ENCODE results near the gene ATP5ME. TPM values are rescaled to one million over a fixed set of nuclear protein-coding genes. Genes with fewer than 3 reads are reported as not detected.

ATP5ME gene
- total RNA-seq, 2 donors from 2014 or later, result 108 to 125 TPM

- DNase-seq (no peak), ATAC-seq (replicated peaks in 1 of 2) (no peak)
- peaks cover under 1 to 2% of the 10 kb centered on the region in 2 donors for H3K36me3 Mint-ChIP-seq (ENCODE audit: insufficient read depth in 2 of 2)
- H3K4me1 Mint-ChIP-seq (ENCODE audit: low read depth), result peaks cover 19% of the 10 kb centered on the region
- H3K4me3 Mint-ChIP-seq, result no peak overlapping the region
- H3K9me3 Mint-ChIP-seq, result peaks cover 1 to 2% of the 10 kb centered on the region in 2 donors
- no peak overlapping the region for H3K27ac Mint-ChIP-seq
- no peaks in the 10 kb centered on the region for H3K27me3 Mint-ChIP-seq (ENCODE audit: low read depth)
These were observed 8.2 kb downstream of the ATP5ME start for GRCh38 chr4:665751-666435.

- Mint-ChIP-seq H3K36me3 (ENCODE audit: insufficient read depth in 2 of 2) (peaks cover 3 to 4% of the 10 kb centered on the region in 2 donors), H3K4me3 (peak overlapping the region; percentile 87 to 91), H3K4me1 (ENCODE audit: low read depth) (peaks cover 19% of the 10 kb centered on the region), H3K27me3 (ENCODE audit: low read depth) (no peaks in the 10 kb centered on the region), H3K27ac (no peak overlapping the region), H3K9me3 (peaks cover 3 to 4% of the 10 kb centered on the region in 2 donors)
- ATAC-seq (replicated peaks in 1 of 2), result no peak
- DNase-seq, result no peak
These were observed 8.7 kb downstream of the ATP5ME start for GRCh38 chr4:665381-665750.

- no peak for DNase-seq
- ATAC-seq (replicated peaks in 1 of 2), result no peak
- H3K27ac Mint-ChIP-seq, result peak overlapping the region; percentile 83
These were observed 9.3 kb downstream of the ATP5ME start for GRCh38 chr4:664713-665231.

DNA sequence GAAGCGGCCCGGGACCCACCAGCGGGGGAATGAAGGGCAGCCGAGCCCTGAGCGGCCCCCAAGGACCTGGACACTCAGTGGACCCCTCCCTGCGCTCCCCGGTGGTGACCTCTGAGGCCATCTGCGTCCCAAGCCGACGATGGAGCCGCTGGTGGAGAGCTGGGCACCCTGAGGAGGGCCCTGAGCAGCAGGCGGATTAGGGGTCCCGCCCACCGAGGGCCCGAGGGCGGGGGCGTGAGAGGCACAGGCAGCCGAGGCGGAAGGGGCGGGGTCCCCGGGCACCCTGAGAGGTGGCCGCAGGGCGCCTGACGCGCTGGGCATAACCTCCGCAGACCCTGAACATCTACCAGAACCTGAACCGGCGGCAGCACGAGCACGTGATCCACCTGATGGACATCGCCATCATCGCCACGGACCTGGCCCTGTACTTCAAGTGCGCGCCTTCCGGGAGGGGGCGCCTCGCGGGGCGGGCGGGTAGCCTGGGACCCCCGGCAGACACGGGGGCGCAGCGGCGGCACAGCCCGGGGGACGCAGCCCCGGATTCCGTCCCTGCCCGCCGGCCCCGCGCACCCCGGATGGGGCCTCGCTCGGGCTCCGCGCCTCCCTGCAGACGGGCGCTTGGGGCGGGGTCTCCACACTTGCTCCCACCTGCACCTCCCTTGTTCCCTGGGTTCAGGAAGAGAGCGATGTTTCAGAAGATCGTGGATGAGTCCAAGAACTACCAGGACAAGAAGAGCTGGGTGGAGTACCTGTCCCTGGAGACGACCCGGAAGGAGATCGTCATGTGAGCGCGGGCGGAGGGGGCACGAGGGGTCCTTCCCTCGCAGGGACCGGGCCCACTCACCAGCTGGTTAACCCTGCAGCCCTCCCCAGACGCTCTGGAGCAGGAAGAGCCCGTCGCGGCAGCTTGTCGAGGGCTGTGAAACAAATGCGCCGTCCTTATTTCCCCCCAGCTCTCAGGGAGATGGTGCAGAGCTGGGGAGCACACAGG, 10.3 kb downstream of the ATP5ME start:
- H3K9me3 Mint-ChIP-seq, result peaks cover 3 to 4% of the 10 kb centered on the region in 2 donors
- peaks cover 5 to 9% of the 10 kb centered on the region in 2 donors for H3K36me3 Mint-ChIP-seq (ENCODE audit: insufficient read depth in 2 of 2)
- H3K27me3 Mint-ChIP-seq (ENCODE audit: low read depth), result no peaks in the 10 kb centered on the region
- DNase-seq, result peak; percentile 87 to 88
- peak overlapping the region; percentile 83 for H3K27ac Mint-ChIP-seq
- H3K4me3 Mint-ChIP-seq, result peak overlapping the region; percentile 90 to 91
- ATAC-seq (replicated peaks in 1 of 2), result peak; percentile 86 to 89
- H3K4me1 Mint-ChIP-seq (ENCODE audit: low read depth), result peaks cover 19% of the 10 kb centered on the region

More at GRCh38 chr4:664713-665231, 9.3 kb downstream of the ATP5ME start:
- peaks cover 3 to 4% of the 10 kb centered on the region in 2 donors for H3K9me3 Mint-ChIP-seq
- peaks cover 5 to 8% of the 10 kb centered on the region in 2 donors for H3K36me3 Mint-ChIP-seq (ENCODE audit: insufficient read depth in 2 of 2)
- no peaks in the 10 kb centered on the region for H3K27me3 Mint-ChIP-seq (ENCODE audit: low read depth)
- H3K4me3 Mint-ChIP-seq, result peak overlapping the region; percentile 87 to 91
- peaks cover 19% of the 10 kb centered on the region for H3K4me1 Mint-ChIP-seq (ENCODE audit: low read depth)

DNA sequence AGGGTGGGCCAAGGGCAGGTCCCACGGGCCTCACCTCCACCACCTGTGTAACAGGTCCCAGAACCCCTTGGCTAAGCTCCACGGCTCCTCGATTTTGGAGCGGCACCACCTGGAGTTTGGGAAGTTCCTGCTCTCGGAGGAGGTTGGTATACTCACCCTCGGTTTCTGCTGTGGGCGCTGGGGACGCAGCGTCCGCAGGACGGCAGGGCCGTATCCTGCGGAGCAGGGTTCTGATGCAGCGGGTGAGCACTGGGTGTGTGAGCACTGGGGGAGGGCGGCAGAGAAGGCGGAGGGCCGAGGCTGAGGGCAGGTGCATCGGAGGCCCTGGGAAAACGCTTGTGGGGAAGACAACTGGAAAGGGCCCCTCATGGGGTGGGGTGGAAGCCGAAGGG, 11.0 kb downstream of the ATP5ME start:
- Mint-ChIP-seq H3K27me3 (ENCODE audit: low read depth) (no peaks in the 10 kb centered on the region), H3K4me3 (peak overlapping the region; percentile 90), H3K4me1 (ENCODE audit: low read depth) (peaks cover 19% of the 10 kb centered on the region), H3K36me3 (ENCODE audit: insufficient read depth in 2 of 2) (peaks cover 5 to 9% of the 10 kb centered on the region in 2 donors), H3K9me3 (peaks cover 3 to 4% of the 10 kb centered on the region in 2 donors), H3K27ac (peak overlapping the region; percentile 68)
- ATAC-seq (replicated peaks in 1 of 2) (peak in 1 of 2 donors; percentile 1), DNase-seq (no peak)

DNA sequence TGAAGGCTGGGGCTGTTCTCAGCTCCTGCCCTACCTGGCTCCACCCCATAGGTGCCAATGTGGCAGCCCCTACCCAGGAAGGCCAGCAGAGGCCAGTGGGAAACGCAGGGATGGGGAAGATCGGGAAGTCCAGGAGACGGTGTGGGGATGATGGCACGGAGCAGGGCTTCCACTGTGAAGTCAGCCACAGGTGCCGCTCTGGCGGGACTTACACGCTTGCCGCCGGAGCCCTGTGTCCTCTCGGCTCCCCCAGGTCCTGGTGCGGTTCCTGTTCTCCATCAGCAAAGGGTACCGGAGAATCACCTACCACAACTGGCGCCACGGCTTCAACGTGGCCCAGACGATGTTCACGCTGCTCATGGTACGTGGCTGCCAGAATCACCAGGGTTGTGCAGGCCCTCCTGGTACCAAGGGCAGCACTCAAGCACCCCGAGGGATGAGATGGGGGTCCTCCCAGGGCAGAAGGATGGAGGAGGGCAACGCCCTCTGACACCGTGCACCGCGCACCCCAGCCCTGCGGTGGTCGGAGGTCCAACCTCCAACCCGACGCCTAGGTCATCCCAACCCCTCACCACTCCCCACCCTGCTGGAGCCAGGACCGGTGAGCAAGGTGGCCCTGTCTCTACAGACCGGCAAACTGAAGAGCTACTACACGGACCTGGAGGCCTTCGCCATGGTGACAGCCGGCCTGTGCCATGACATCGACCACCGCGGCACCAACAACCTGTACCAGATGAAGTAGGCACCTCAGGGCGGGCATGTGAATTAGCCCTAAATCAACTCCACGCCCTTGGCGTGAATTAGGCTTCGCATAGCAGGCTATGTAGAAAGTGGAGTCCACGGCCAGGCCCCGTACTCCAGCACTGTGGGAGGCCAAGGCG, 12.0 kb downstream of the ATP5ME start:
- DNase-seq (no peak), ATAC-seq (replicated peaks in 1 of 2) (no peak)
- Mint-ChIP-seq H3K27ac (no peak overlapping the region), H3K4me3 (peak overlapping the region; percentile 25 to 90), H3K27me3 (ENCODE audit: low read depth) (no peaks in the 10 kb centered on the region), H3K9me3 (peaks cover 3 to 4% of the 10 kb centered on the region in 2 donors), H3K4me1 (ENCODE audit: low read depth) (peaks cover 19% of the 10 kb centered on the region), H3K36me3 (ENCODE audit: insufficient read depth in 2 of 2) (peaks cover 5 to 9% of the 10 kb centered on the region in 2 donors)

DNA sequence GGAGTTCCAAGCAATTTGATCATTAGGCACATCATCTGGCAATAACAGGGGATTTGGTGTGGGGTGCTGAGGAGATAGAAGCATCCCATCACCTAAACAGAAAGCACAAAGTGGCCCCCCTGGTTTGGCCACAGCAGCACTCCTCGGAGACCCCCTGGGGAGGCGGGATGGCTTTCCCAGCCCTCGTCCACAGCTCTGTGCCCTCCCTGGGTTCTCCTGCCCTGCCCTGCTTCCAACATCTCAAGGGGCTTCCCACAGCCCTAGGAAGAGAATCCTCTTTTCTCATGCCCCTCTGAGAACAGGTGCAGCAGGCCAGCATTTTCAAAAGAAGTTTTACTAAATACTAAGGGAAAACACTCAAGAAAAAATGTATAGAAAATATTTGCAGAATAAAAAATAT, 12.8 kb downstream of the ATP5ME start:
- Mint-ChIP-seq H3K4me1 (ENCODE audit: low read depth) (peaks cover 19% of the 10 kb centered on the region), H3K36me3 (ENCODE audit: insufficient read depth in 2 of 2) (peaks cover 5 to 9% of the 10 kb centered on the region in 2 donors), H3K27me3 (ENCODE audit: low read depth) (no peaks in the 10 kb centered on the region), H3K27ac (no peak overlapping the region), H3K9me3 (peaks cover 3 to 4% of the 10 kb centered on the region in 2 donors), H3K4me3 (peak overlapping the region in 1 of 2 donors; percentile 3)
- DNase-seq (no peak), ATAC-seq (replicated peaks in 1 of 2) (no peak)

DNA sequence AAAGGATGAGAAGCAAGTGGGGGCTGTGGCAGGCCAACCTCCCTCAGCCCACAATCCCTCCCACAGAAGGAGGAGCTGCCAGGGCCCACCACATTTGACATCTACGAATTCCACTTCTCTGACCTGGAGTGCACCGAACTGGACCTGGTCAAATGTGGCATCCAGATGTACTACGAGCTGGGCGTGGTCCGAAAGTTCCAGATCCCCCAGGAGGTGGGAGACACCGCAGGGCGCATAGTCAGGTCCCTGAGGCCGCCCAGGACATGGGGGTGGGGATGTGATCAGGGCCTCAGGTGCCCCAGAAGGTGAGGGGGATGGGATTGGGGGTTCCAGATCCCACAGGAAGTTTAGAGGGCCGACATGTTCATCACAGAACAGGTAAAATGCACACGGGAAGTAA, 13.7 kb downstream of the ATP5ME start:
- no peak for DNase-seq
- H3K9me3 Mint-ChIP-seq, result peaks cover 3 to 4% of the 10 kb centered on the region in 2 donors

DNA sequence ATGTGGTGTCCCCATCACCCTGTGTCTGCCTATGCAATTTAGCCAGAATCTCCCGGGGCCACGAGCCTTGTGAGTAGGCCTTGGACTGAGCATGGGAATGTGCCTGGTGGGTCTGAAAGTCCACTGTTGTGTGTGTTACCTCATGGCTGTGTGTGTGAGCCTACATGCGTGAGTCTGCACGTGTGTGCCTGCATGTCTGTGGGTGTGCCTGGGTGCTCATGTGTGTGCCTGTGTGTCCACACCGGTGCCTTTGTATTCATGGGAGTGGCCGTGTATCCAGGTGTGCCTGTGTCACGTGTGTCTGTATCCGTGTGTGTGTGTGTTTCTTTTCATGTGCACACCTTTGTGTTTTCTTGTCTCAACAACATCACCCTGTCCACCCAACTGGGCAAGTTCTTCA, 14.2 kb downstream of the ATP5ME start:
- peaks cover 3 to 4% of the 10 kb centered on the region in 2 donors for H3K9me3 Mint-ChIP-seq
- peaks cover 19% of the 10 kb centered on the region for H3K4me1 Mint-ChIP-seq (ENCODE audit: low read depth)
- ATAC-seq (replicated peaks in 1 of 2) (no peak), DNase-seq (no peak)
- no peak overlapping the region for H3K4me3 Mint-ChIP-seq
- no peaks in the 10 kb centered on the region for H3K27me3 Mint-ChIP-seq (ENCODE audit: low read depth)
- H3K36me3 Mint-ChIP-seq (ENCODE audit: insufficient read depth in 2 of 2), result peaks cover 5 to 9% of the 10 kb centered on the region in 2 donors
- H3K27ac Mint-ChIP-seq, result no peak overlapping the region

More for the DNA sequence above, 13.7 kb downstream of the ATP5ME start:
- no peak overlapping the region for H3K4me3 Mint-ChIP-seq
- H3K27me3 Mint-ChIP-seq (ENCODE audit: low read depth), result no peaks in the 10 kb centered on the region
- H3K27ac Mint-ChIP-seq, result no peak overlapping the region
- peaks cover 5 to 9% of the 10 kb centered on the region in 2 donors for H3K36me3 Mint-ChIP-seq (ENCODE audit: insufficient read depth in 2 of 2)
- peaks cover 19% of the 10 kb centered on the region for H3K4me1 Mint-ChIP-seq (ENCODE audit: low read depth)
- no peak for ATAC-seq (replicated peaks in 1 of 2)

DNA sequence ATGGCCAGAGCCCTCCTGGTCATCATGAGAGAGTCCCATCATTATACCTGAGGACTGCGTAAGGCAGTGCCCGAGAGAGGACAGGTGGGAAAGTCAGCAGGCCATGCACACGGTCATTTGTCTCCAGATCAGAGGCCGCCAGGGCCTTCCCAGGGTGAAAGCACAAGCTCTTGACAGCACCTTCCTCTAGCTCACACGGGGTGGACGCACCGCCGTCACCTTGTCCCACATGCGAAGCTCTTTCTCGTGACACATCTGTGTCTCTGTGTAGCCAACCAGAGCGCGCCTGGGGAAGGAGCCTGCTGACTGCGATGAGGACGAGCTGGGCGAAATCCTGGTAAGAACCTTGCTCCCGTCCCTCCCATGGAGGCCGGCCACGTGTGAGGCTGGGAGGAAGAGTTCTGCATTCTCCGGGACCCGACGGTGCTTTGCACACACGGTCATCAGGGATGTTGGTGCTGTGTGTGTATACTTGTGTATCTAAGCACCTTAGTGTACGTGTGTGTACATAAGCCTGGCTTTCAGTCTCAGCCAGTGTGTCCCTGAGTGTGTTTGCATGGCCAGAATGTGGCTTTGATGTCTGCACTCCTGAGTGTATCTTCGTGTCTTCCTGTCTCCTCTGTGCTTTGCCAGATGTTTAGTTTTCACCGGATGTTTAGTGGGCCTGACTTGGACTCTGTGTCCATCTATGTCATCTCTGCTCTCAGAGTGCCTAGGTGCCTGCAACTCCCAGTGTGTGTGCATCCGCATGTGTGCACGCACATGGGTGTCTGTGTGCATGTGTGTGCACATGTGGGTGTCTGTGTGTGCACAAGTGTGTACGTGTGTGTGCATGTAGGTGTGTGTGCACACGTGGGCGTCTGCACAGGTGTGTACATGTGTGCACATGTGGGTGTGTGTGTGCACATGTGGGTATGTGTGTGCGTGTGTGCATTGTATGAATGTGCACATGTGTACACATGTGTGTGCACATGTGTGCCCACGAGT, 15.1 kb downstream of the ATP5ME start:
- H3K27me3 Mint-ChIP-seq (ENCODE audit: low read depth), result no peaks in the 10 kb centered on the region
- H3K4me3 Mint-ChIP-seq, result no peak overlapping the region
- no peak overlapping the region for H3K27ac Mint-ChIP-seq
- H3K36me3 Mint-ChIP-seq (ENCODE audit: insufficient read depth in 2 of 2), result peaks cover 5 to 9% of the 10 kb centered on the region in 2 donors
- no peak for ATAC-seq (replicated peaks in 1 of 2)
- peaks cover 11% of the 10 kb centered on the region for H3K4me1 Mint-ChIP-seq (ENCODE audit: low read depth)
- H3K9me3 Mint-ChIP-seq, result peaks cover 3 to 4% of the 10 kb centered on the region in 2 donors
- no peak for DNase-seq

- ATAC-seq (replicated peaks in 1 of 2) (no peak), DNase-seq (no peak)
- H3K4me1 Mint-ChIP-seq (ENCODE audit: low read depth), result peaks cover 10% of the 10 kb centered on the region
- H3K27me3 Mint-ChIP-seq (ENCODE audit: low read depth), result no peaks in the 10 kb centered on the region
- H3K9me3 Mint-ChIP-seq, result peaks cover 3 to 4% of the 10 kb centered on the region in 2 donors
- no peak overlapping the region for H3K4me3 Mint-ChIP-seq
- no peak overlapping the region for H3K27ac Mint-ChIP-seq
- peaks cover 5 to 9% of the 10 kb centered on the region in 2 donors for H3K36me3 Mint-ChIP-seq (ENCODE audit: insufficient read depth in 2 of 2)
These were observed 16.0 kb downstream of the ATP5ME start for GRCh38 chr4:657834-658667.

All from activated T-cell treated with anti-CD3 and anti-CD28 coated beads, Interleukin-2, amount 50 U/mL, for 72 hours (primary cell).